ENCODE measurements around the gene SRRM2.
A peak's percentile ranks its signal among the peaks of the same experiment; 100 is the strongest.

Gene SRRM2

DNA sequence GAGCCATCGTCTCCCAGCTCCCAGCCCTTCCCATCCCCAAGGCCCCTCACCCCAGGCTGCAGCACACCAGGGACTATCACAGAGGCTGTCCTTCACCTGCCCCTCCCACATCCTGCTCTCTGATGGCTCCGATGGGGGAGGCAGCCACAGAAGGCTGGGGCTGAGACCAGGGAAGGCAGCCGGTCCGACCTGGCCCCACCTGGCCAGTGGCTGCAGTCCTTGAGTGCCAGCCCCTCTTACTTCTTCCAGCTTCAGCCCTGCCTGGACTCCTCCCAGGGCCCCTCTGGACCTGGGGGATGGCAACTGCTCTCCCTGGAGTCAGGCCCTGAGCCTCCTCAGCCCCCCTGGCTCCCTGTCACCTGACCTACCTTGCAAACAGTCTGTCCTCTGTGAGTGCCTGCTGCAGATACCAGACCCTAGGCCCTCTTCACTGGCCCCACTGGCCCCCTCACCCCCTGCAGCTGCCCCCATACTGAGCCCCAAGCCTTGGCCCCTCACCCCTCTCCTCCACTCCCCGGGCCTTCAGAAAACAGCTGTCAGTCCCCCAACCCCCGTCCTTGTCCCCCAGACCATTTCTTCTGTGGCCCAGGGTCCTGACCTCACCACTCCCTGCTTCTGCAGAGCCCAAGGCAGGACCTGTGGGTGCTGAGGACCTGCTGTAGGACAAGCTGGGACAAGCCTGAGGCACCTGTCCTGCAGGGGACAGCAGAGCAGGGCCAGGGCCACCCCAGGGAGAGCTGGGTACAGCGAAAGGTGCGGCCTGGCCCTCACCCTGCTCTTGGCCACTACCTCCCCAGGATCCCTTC, 12.6 kb upstream of the SRRM2 start:
- DNase-seq (ENCODE audit: low spot score): no peak

DNA sequence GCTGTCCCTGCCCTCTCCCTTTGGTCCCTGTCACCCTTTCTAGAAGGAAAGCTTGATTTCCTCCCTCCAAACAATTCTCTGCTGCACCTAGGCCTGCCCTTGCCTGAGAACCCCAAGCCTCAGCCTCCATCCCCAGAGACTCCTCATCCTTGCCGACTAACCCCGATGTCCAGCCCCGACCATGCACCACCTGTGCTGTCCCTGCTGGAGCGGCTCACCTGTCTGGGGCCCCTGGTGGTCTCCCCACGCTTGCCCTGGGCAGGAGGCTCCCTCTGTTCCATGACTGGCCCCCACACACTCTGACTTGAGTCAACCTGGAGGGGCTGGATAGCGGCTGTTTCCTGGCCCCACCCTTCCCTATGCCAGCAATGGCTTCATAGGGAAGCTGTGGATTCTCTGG, 12.0 kb upstream of the SRRM2 start:
- no peak for DNase-seq (ENCODE audit: low spot score)

DNA sequence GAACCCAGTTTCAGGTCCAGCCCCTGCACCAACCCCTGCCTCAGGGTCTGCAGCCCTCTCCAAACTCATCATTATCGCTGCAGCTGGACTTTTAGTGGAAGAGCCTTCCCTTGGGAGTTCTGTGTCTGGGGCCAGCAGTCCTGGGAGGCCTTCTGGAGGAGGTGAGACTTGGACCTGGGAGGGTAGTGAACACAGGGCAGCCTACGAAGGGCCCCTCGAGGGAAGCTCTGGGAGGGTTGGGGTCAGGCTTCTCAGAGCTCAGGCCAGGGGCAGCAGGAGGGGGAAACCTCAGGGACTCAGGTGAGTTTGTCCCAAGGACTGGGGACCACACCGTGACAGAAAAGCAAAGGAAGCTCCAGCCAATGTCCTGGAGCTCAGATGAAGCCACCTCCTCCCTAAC, 11.3 kb upstream of the SRRM2 start:
- no peak for DNase-seq (ENCODE audit: low spot score)

DNA sequence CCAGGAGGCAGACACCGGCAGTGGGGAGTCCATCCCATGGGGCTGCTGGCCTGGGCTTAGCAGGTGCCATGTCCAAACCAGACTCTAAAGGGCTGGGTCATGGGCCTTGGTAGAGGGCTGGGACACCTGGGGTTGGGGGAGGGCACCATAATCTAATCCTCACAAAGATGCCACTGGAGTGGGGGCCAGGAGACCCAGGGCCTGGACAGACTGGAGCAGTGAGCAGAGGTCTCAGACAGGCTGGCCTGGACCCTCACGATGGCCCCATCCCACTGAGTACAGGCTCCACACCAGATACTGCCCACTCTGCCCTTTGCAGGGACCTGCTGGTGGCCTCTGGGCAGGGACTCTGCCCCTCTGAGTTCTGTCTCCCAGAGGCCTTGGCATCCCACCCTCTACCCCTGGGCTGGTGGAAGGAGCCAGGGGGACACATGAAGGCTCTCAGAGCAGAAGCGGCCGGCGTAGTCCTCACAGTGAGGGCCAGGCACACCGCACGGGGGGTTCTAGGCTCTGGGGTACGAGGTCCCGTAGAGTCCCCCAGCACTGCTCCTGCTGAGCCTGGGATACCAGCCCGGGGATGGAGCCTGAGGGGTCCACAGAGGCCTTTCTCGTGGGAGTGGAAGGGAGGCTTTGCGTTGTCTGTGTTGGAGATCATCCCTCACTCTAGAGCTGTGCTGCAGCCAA, 10.0 kb upstream of the SRRM2 start:
- DNase-seq (ENCODE audit: low spot score): no peak

DNA sequence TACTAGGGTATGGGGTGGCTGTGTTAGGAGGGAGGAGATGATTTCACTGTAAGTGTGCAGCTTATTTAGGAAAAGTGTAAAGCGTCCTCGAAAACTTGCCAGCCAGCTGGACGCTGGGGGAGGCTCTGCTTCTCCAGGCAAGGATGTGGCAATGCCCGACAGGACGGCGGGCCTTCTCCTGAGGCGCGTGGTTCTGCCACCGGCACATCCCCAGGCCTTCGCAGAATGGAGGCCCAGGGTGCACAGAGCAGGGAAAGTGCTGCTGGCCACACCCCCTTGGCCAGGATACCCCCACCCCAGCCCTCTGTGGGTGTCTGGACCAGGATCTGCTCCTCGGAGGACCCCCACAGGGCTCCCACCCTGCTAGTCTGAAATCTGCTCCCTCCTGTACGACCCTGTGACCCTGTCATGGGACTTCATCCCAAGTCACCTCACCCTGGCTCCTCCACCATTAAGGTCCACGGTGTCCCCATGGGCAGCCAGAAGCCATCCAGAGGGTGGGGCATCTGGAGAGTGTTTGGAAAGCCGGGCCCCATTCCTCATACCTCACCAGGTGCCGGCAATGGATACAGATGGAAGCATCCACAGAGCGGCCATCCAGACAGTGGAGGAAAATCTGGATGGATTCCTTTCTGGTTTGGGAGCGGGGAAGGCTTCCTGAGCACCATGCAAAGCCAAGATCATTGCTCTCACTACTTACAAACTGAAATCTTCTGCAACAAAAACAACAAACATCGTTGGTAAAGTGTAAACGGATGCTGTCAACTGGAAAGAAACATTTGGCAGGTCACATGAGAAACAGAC, 9.2 kb upstream of the SRRM2 start:
- DNase-seq (ENCODE audit: low spot score): no peak

DNA sequence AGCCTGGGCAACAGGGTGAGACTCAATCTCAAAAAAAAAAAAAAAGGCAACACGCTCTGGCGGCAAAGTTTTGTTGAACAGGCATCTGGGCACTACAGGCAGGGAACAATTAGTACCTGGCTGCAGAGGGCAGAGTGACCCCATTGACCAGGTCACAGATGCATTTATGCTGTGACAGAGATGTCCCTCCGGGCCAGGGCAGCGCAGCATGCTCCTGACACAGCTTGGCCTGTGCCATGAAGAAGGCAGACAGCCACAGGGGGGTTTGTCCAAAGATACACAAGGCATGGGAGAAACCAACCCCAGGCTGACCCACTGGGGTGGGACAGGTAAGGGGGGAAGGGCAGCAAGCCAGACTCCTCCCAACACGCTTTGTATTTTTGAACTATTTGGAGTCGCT, 7.7 kb upstream of the SRRM2 start:
- no peak for DNase-seq (ENCODE audit: low spot score)

DNA sequence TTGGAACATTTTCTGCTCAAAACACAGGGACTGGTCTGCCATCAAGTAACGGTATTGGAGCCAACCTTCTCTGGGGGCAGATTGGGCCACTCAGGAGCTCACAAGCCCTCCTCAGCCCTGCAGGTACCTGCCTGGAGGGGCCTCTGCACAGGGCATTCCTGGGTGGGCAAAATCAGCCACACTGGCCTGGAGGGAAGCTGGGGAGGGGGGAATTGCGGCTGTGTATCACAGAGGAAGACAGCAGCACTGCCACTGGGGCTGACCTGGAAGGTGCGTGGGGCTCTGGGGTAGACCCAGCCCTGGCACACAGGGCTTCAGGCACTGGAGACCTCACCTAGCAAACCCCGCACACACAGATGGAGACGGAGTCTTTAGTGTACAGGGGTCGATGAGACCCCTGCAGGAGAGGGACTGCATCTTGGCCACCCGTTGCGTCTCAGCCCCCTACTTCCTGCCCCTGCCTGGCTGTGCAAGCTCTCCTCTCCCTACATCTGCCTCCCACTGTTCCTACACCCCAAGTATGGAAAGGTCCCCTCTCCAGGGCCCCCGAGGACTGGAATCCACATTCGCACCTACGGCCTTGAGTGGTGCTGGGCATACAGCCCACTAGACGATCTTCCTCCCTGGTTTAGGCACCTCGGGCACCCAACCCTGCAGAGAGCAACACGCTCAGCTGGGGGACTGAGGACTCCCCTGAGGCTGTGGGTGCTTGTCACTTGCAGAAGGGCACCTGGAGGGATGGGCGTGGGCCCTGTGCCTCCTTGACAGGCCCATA, 7.1 kb upstream of the SRRM2 start:
- no peak for DNase-seq (ENCODE audit: low spot score)

DNA sequence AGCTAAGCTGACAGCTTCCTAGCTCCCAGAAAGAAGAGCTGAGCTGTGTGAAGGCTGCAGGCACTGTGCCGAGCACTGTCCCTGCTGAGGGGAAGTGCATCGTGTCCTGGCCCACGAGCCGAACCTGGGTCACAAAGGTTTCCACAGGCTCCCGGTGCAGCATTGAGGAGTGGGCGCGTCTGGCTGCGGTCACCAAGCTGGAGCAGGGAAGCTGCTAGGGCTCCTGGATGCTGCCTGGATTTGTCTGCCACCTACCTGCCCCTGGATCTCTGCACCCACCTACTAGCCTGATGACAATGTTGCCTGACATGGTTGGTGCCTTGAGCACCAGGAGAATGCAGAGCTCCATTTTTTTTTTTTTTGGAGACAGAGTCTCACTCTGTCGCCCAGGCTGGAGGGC, 6.5 kb upstream of the SRRM2 start:
- no peak for DNase-seq (ENCODE audit: low spot score)

DNA sequence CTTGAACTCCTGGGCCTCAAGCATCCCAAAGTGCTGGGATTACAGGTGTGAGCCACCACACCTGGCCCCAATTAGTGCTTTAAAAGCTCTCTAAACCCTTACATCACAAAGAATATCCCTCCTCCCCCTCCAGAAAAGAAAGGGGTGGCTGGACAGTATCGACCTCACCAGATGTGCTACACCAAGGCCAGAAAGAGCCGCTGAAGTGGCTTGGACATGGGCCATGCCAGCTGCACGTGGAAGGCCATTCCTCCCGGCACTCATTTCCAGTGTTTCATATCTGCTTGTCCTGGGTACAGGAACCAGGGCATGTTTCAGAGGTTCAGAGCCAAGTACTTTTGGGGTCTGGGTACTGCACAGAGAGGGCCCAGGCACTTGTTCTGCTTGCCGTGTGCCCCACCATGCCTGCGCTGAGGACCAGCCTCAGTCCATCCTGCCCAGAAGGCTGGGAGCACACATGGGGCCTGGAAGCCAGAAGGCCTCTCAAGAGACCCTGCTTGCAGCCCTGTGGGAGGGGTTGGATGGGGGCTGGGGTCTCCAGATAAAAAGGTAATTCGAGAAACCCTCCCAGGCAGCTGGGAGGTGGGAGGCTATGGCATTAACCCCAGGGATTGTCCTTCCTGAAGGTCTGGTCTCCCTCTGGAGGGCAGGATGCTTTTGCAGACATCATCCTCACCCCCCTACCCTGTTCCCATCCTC, 3.5 kb upstream of the SRRM2 start:
- no peak for DNase-seq (ENCODE audit: low spot score)

DNA sequence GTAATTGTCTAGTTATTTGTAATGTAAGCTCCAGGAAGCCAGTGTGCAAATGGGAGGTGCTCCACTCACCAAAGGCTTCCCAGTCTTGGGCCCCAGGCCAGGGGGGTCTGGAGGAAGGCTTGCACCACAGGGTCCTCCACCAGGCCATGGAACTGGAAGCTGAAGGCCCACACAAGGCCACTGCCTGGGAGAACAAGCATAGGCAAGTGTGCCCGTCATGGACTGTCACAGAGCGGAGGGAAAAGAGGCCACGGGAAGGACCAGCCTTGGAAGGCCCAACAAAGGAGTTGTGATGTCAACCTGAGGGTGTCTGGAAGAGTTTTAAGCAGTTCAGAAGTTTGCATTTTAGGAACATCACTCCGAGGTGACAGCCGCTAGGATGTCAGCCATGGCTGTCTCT, 3.0 kb upstream of the SRRM2 start:
- no peak for DNase-seq (ENCODE audit: low spot score)

DNA sequence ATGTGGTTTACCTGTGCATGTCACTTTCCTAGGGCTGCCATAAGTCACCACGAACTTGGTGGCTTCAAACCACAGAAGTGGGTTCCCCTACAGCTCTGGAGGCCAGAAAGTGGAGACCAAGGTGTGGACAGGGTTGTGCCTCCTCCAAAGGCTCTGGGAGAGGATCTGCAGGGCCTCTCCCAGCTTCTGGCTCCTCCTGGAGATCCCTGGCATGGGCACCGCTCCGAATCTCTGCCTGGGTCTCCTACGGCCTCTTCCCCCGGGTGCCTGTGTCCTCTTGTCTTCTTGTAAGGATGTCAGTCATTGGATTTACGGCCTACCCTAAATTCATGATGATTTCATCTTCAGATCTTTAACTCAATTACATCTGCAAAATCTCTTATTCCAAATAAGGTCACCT, 2.5 kb upstream of the SRRM2 start:
- DNase-seq (ENCODE audit: low spot score): no peak

DNA sequence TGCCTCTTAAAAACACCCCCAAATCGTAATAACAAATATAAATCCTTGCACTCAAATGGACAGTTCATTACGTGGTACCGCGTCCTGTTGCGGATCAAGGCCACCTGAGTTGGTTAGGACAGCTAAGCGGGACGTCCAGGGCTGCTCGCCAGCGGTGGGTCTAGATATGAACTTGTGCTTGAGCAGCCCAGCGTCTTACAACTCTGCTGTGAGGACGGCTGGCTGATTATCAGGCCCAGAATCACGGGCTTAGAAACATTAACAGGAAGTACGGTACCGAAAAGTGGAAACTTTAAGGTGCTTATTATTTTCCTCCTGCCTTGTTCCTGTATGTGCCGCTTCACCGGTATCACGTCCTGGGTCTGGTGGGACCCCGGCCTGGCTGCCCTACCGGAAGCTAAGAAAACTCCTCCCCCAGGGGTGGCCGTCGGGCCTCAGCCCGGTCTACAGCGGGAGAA, 832 bp upstream of the SRRM2 start:
- DNase-seq (ENCODE audit: low spot score): peak; percentile 77

DNA sequence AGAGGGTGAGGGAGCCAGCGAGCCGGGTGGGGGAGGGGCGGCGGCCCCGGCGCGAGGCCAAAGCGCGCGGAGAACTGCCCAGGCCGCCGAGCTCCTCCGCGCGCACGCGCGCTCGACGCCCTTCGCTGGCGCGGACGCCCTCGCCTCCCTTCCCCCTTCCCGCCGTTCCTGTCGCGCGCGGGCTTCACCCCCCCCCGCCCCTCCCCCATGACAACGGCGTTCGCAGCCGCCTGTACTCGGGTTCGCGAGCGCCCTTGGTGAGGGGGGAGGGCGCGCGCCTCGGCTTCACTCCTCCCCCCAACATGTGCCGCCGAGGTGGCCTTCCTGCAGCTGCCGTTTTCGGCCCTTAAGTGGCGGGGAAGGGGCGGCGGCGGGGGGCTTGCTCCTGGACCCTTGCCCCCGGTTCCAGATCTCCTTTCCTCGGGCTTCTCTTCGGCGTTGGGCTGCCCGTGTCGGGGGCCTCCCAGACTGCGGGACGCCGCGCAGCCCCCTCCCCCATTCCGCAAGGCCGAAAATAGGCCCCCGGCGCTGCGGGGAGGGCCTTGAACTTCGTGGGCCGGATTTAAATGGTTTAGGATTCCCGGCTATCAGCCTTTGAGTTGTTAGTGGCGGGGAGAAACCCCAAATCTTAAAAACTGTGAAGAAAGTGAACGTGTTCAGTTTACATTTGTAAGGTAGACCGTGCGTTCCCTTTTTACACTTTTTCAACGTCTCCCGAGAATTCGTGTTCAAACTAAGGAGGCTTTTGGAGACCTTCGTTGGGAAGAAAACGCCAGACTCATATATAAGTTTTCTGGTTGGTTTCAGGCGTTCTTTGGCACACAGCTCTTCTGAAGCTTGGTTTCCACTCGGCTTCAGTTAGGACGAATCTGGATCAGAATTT, 653 bp downstream of the SRRM2 start:
- DNase-seq (ENCODE audit: low spot score): peak; percentile 84

DNA sequence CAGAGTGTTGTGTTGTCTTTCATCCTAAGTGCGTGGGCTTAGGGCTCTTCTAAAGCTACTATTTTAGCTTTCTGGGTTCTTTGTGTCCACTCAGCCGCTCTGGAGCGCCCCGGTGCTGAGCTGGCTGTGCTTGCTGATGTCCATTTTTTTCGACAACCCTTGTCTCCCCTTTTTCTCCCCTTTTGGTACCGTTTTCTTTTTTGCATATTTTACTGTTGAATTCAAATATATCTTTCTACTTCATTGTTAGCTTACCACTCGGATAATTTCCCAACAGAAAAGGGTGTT, 1.2 kb downstream of the SRRM2 start:
- DNase-seq (ENCODE audit: low spot score): no peak

DNA sequence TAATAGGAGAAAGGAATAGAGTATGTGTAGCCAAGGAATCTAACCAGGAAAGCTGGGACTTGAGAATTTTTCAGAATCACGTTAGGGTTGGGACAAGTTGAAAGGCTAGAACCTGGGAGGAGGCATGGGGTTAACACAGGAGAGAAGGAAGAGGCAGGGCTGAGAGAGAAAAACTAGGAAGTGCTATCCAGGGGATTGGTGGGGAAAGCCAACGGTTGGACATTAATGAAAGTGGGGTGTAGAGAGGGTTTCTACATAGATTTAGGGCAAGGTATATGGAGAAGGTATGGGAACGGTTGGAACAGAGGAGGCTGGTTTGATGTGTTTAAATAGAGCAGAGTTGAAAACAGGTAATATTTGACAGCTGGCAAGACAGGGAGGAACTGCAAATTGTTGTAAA, 2.7 kb downstream of the SRRM2 start:
- no peak for DNase-seq (ENCODE audit: low spot score)

DNA sequence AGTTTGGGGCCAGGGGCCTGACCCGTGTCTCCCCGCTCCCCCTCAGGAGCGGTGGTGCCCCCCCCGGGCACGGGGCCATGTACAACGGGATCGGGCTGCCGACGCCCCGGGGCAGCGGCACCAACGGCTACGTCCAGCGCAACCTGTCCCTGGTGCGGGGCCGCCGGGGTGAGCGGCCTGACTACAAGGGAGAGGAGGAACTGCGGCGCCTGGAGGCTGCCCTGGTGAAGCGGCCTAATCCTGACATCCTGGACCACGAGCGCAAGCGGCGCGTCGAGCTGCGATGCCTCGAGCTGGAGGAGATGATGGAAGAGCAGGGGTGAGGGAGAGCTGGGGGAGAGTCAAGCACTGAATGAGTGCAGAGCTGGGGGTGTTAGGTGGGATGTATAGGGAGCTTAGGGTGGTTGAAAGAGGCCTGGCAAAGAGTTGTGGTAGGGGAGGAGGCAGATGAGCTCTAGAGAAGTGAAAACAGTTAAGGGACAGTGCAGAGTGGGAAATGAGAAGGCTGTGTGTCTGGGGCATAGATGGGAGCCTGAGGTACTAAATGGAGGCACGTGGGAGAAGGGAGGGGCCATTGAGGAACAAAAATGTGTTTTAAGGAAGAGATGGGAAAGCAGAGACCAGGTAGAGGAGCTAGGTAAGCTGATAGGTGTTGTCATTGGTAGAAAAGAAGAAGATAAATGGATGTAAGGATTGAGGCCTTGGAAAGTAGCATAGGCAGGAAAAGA, 4.0 kb downstream of the SRRM2 start:
- no peak for DNase-seq (ENCODE audit: low spot score)

DNA sequence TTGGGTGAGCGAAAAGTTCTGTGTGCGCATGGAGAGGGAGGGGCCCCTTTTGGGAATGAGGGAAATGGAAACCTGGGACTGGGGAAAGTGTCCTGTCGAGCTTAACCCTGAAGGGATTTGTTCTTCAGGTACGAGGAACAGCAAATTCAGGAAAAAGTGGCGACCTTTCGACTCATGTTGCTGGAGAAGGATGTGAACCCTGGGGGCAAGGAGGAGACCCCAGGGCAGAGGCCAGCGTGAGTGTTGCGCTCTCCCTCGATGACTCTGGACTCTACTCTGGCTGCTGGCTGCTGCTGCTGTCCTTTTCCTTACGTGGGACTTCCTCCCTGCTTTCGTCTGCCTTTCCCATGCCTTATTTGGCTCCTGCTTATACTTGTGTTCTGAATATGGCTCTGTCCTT, 4.9 kb downstream of the SRRM2 start:
- no peak for DNase-seq (ENCODE audit: low spot score)

DNA sequence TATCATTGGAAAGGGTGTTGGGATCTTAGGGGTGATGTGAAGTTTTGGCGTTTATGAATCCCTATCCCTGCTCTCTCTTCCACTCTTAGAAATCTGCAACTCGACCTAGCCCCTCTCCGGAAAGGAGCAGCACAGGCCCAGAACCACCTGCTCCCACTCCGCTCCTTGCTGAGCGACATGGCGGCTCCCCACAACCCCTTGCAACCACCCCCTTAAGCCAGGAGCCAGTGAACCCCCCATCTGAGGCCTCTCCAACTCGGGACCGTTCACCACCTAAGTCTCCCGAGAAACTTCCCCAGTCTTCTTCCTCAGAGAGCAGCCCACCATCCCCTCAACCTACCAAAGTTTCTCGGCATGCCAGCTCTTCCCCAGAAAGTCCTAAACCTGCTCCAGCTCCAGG, 9.0 kb downstream of the SRRM2 start:
- DNase-seq (ENCODE audit: low spot score): no peak

DNA sequence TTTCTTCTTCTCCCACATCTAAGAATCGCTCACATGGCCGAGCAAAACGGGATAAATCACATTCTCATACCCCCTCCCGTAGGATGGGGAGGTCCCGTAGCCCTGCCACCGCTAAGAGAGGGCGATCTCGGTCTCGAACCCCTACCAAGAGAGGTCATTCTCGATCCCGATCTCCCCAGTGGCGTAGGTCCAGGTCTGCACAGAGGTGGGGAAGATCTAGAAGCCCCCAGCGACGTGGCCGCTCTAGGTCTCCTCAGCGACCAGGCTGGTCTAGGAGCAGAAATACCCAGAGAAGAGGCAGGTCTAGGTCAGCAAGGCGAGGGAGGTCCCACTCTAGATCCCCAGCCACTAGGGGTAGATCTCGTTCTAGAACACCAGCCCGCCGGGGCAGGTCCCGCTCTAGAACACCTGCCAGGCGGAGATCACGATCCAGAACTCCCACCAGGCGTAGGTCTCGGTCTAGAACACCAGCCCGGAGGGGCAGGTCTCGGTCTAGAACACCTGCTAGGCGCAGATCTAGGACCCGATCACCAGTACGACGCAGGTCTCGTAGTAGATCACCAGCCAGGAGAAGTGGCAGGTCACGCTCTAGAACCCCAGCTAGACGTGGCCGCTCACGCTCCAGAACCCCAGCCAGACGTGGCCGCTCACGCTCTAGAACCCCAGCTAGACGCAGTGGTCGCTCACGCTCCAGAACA, 9.6 kb downstream of the SRRM2 start:
- no peak for DNase-seq (ENCODE audit: low spot score)

All from LoVo (cell line).